Inflammatory macrophage treated with lipopolysaccharide for 1 hour (primary cell): ENCODE results near the gene FPR3.
"Not testable (repeated sequence)": the region's sequence is repeated elsewhere in the genome, so short reads cannot be mapped to it uniquely, and the experiment has no call there.

Source experiments
- DNase-seq, 2 donors: peaks; one replicate each; pipeline ENCODE4 v3.0.0-alpha.2; 2020 to 2022

Gene FPR3

GRCh38 chr19:51784109-51784785 lies 10.7 kb upstream of the FPR3 start:
- peak in 1 of 2 donors; percentile 52 for DNase-seq

- DNase-seq: peak; percentile 97 to 100
Observed at GRCh38 chr19:51784922-51785690, 9.9 kb upstream of the FPR3 start.

GRCh38 chr19:51786646-51787494 lies 8.1 kb upstream of the FPR3 start:
- DNase-seq: peak; percentile 83 to 85

- DNase-seq: no peak
Observed at GRCh38 chr19:51788029-51788428, 6.9 kb upstream of the FPR3 start.

- peak; percentile 70 to 87 for DNase-seq
Observed at GRCh38 chr19:51789061-51789795, 5.7 kb upstream of the FPR3 start.

- no peak for DNase-seq
Observed at GRCh38 chr19:51792932-51793331, 2.0 kb upstream of the FPR3 start.

GRCh38 chr19:51793994-51794393 lies 963 bp upstream of the FPR3 start:
- no peak for DNase-seq

- DNase-seq: peak; percentile 85 to 89
Observed at GRCh38 chr19:51796195-51796679, 1.3 kb downstream of the FPR3 start.

- no peak for DNase-seq
Observed at GRCh38 chr19:51797480-51797879, 2.5 kb downstream of the FPR3 start.

- DNase-seq: no peak
Observed at GRCh38 chr19:51798062-51798461, 3.1 kb downstream of the FPR3 start.

- DNase-seq: peak; percentile 82 to 87
Observed at GRCh38 chr19:51799034-51799773, 4.2 kb downstream of the FPR3 start.

- no peak for DNase-seq
Observed at GRCh38 chr19:51799774-51800472, 5.0 kb downstream of the FPR3 start.

- peak in 1 of 2 donors; percentile 29 for DNase-seq
Observed at GRCh38 chr19:51800473-51801244, 5.7 kb downstream of the FPR3 start.

- DNase-seq: no peak
Observed at GRCh38 chr19:51802775-51803174, 7.8 kb downstream of the FPR3 start.

- DNase-seq: peak in 1 of 2 donors; percentile 31
Observed at GRCh38 chr19:51803519-51803918, 8.6 kb downstream of the FPR3 start.

GRCh38 chr19:51803967-51804366 lies 9.0 kb downstream of the FPR3 start:
- DNase-seq: peak; percentile 71 to 86

GRCh38 chr19:51804789-51805188 lies 9.8 kb downstream of the FPR3 start:
- DNase-seq: not testable (repeated sequence)

GRCh38 chr19:51805396-51805795 lies 10.4 kb downstream of the FPR3 start:
- peak in 1 of 2 donors; percentile 81 for DNase-seq

- not testable (repeated sequence) for DNase-seq
Observed at GRCh38 chr19:51806571-51806970, 11.6 kb downstream of the FPR3 start.

- DNase-seq: peak in 1 of 2 donors; percentile 83
Observed at GRCh38 chr19:51807111-51807701, 12.2 kb downstream of the FPR3 start.
